ENCODE measurements around the gene NSUN2.

The NSUN2 gene

DNA sequence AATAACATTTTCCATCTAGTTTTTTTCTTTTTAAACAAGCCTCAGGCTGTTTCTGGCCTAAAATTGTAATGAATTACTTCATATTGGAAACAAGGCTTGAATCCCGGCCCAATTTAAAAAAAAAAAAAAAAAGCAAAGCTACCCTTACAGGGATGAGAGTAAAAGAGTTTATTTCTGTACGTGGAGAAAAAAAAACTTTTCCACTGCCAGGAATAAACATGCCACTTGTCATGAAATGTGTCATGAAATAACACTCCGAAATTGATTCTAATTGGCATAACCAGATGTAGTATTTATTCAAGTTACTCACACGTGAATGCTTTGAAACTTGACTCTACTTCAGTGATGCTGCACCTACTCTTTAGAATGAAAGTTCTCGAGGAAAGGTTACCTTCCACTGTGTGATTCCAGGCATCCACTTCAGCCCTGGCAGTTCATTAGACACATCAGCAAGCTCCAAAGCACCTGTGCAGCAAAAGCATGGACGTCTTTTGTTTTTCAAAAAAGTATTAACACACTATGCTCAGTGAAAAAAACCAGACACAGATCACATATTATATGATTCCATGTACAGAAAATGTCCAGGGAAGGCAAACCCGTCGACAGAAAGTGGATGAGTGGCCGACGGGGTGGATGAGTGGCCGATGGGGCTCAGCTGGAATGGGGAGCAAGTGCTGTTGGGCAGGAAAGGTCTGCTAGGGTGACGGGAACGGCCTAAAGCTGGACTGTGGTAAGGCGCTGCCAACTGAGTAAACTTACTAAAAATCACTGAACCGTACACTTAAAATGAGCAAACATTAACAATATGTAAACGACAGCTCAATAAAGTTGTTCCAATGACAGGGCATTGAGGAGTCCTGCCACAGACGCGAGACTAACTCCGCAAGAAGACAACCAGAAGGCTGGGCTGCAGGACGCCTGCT lies 21.2 kb downstream of the NSUN2 start:
- no peak for TF ChIP-seq CTCF (IDR thresholded peaks at IDR 0.05; ENCODE audit: borderline replicate concordance, control extremely low read depth, extremely low read depth, insufficient read depth, missing control alignments)
- in situ Hi-C loops (cut with MboI; ENCODE audit: low sequenced_read_pairs, unreplicated experiment), result no loop called here
- DNase-seq (ENCODE audit: low spot score), result no peak

- in situ Hi-C loops (cut with MboI; ENCODE audit: low sequenced_read_pairs, unreplicated experiment), result no loop called here
- no peak for TF ChIP-seq CTCF (IDR thresholded peaks at IDR 0.05; ENCODE audit: borderline replicate concordance, control extremely low read depth, extremely low read depth, insufficient read depth, missing control alignments)
- no peak for DNase-seq (ENCODE audit: low spot score)
Measured at GRCh38 chr5:6608016-6608415, 24.8 kb downstream of the NSUN2 start.

GRCh38 chr5:6607559-6607936 lies 25.3 kb downstream of the NSUN2 start:
- no peak for TF ChIP-seq CTCF (IDR thresholded peaks at IDR 0.05; ENCODE audit: borderline replicate concordance, control extremely low read depth, extremely low read depth, insufficient read depth, missing control alignments)
- in situ Hi-C loops (cut with MboI; ENCODE audit: low sequenced_read_pairs, unreplicated experiment), result no loop called here
- DNase-seq (ENCODE audit: low spot score), result no peak

GRCh38 chr5:6606884-6607558 lies 25.8 kb downstream of the NSUN2 start:
- in situ Hi-C loops (cut with MboI; ENCODE audit: low sequenced_read_pairs, unreplicated experiment), result no loop called here
- DNase-seq (ENCODE audit: low spot score), result no peak
- TF ChIP-seq CTCF (IDR thresholded peaks at IDR 0.05; ENCODE audit: borderline replicate concordance, control extremely low read depth, extremely low read depth, insufficient read depth, missing control alignments), result no peak

- TF ChIP-seq CTCF (IDR thresholded peaks at IDR 0.05; ENCODE audit: borderline replicate concordance, control extremely low read depth, extremely low read depth, insufficient read depth, missing control alignments), result no peak
- in situ Hi-C loops (cut with MboI; ENCODE audit: low sequenced_read_pairs, unreplicated experiment), result no loop called here
- no peak for DNase-seq (ENCODE audit: low spot score)
Measured at GRCh38 chr5:6604946-6605345, 27.9 kb downstream of the NSUN2 start.

- no peak for DNase-seq (ENCODE audit: low spot score)
- TF ChIP-seq CTCF (IDR thresholded peaks at IDR 0.05; ENCODE audit: borderline replicate concordance, control extremely low read depth, extremely low read depth, insufficient read depth, missing control alignments), result no peak
- in situ Hi-C loops (cut with MboI; ENCODE audit: low sequenced_read_pairs, unreplicated experiment), result no loop called here
Measured at GRCh38 chr5:6604341-6604740, 28.5 kb downstream of the NSUN2 start.

All from GM13976 (cell line).